Breast epithelium (tissue), 4 donors: ENCODE measurements around the gene PIK3R5. TPM values are rescaled to one million over a fixed set of nuclear protein-coding genes. Genes with fewer than 3 reads are reported as not detected.

Experiments
- DNase-seq, 2 donors: peaks; one replicate each; pipeline ENCODE4 v3.0.0-alpha.2; 2019; ENCODE audit warnings: low spot score in 2 of 2
- H3K27ac ChIP-seq, 2 donors: fragments of 200-600 bp; sonication (generic) in 1 of 2; one replicate each; pipeline ENCODE4 v1.5.1; 2016 to 2019; ENCODE audit warnings: mild to moderate bottlenecking in 1 of 2
- H3K27me3 ChIP-seq, 2 donors: fragments of 200-600 bp; sonication (generic) in 1 of 2; one replicate each; pipeline versions ENCODE4 v1.5.1 to v1.6.0; 2017 to 2019; ENCODE audit warnings: control low read depth in 1 of 2, mild to moderate bottlenecking in 1 of 2
- H3K36me3 ChIP-seq: fragments of 200-600 bp; one replicate; pipeline ENCODE4 v1.5.1; 2019
- H3K4me1 ChIP-seq, 2 donors: fragments of 200-600 bp; sonication (generic); one replicate each; pipeline ENCODE4 v1.5.1; 2016 to 2019; ENCODE audit warnings: control low read depth in 1 of 2
- H3K4me3 ChIP-seq, 3 donors: fragments of 200-600 bp; sonication (generic); 1 replicate in 2 of 3; 2 replicates in 1 of 3; pipeline ENCODE4 v1.5.1; 2016 to 2019; ENCODE audit warnings: mild to moderate bottlenecking in 3 of 3, moderate library complexity in 2 of 3
- H3K9me3 ChIP-seq, 2 donors: fragments of 200-600 bp; sonication (generic) in 1 of 2; one replicate each; pipeline ENCODE4 v1.5.1; 2016 to 2019; ENCODE audit warnings: control low read depth in 1 of 2
- CTCF ChIP-seq, 3 donors: fragments of 450-650 bp; IDR thresholded peaks; one replicate each; pipeline ENCODE4 v1.5.1; 2016 to 2017; ENCODE audit warnings: antibody characterized with exemption in 3 of 3, mild to moderate bottlenecking in 3 of 3, moderate library complexity in 3 of 3
- POLR2A ChIP-seq: fragments of 450-650 bp; IDR thresholded peaks from one replicate; pipeline ENCODE4 v1.6.1; 2016; ENCODE audit warnings: antibody characterized with exemption, mild to moderate bottlenecking, moderate library complexity
- POLR2AphosphoS5 ChIP-seq, 3 donors: sonication (generic); formaldehyde crosslinking; IDR thresholded peaks; one replicate each; pipeline ENCODE4 v1.6.1; 2017; ENCODE audit warnings: antibody characterized with exemption in 3 of 3
- intact Hi-C: fragments of 100-400 bp; cut with DNase I; formaldehyde crosslinking; loops from one replicate; pipeline ENCODE4 v1.15.1; 2023; ENCODE audit warnings: low total_unique reads
- total RNA-seq, 3 donors: library from RNA; depleted of rRNA; stranded (reverse); fragments of >200 nt; gene quantifications; one replicate each; pipeline ENCODE4 v1.1.0, GENCODE V29; 2016

Gene PIK3R5
- total RNA-seq, 3 donors from 2014 or later: 9.8 to 28.6 (median 12.3) TPM

- TF ChIP-seq POLR2A (no peak), CTCF (IDR thresholded peaks at IDR 0.05) (no peak), POLR2AphosphoS5 (IDR thresholded peaks at IDR 0.05) (no peak)
- Histone ChIP-seq H3K36me3 (no peaks in the 10 kb centered on the region), H3K4me1 (no peaks in the 10 kb centered on the region), H3K27ac (no peak overlapping the region), H3K9me3 (no peaks in the 10 kb centered on the region), H3K27me3 (no peaks in the 10 kb centered on the region), H3K4me3 (no peak overlapping the region)
- intact Hi-C loops: no loop called here
- no peak for DNase-seq
Measured at GRCh38 chr17:8951206-8951605, 14.3 kb downstream of the PIK3R5 start.

- DNase-seq: no peak
- no peaks in the 10 kb centered on the region for H3K9me3 ChIP-seq
- H3K4me1 ChIP-seq: no peaks in the 10 kb centered on the region
- TF ChIP-seq POLR2A (no peak), CTCF (IDR thresholded peaks at IDR 0.05) (no peak), POLR2AphosphoS5 (IDR thresholded peaks at IDR 0.05) (no peak)
- H3K36me3 ChIP-seq: no peaks in the 10 kb centered on the region
- no peaks in the 10 kb centered on the region for H3K27me3 ChIP-seq
- intact Hi-C loops: no loop called here
- no peak overlapping the region for H3K27ac ChIP-seq
- H3K4me3 ChIP-seq: no peak overlapping the region
Measured at GRCh38 chr17:8949061-8949661, 16.3 kb downstream of the PIK3R5 start.

GRCh38 chr17:8948462-8948861, 17.0 kb downstream of the PIK3R5 start:
- DNase-seq: no peak
- no peaks in the 10 kb centered on the region for H3K27me3 ChIP-seq
- no peaks in the 10 kb centered on the region for H3K4me1 ChIP-seq
- no peak overlapping the region for H3K4me3 ChIP-seq
- intact Hi-C loops: no loop called here
- TF ChIP-seq POLR2AphosphoS5 (IDR thresholded peaks at IDR 0.05): no peak
- TF ChIP-seq POLR2A: no peak
- no peak for TF ChIP-seq CTCF (IDR thresholded peaks at IDR 0.05)
- H3K9me3 ChIP-seq: no peaks in the 10 kb centered on the region
- H3K27ac ChIP-seq: no peak overlapping the region
- H3K36me3 ChIP-seq: no peaks in the 10 kb centered on the region

- Histone ChIP-seq H3K9me3 (no peaks in the 10 kb centered on the region), H3K36me3 (no peaks in the 10 kb centered on the region), H3K27ac (no peak overlapping the region), H3K4me1 (no peaks in the 10 kb centered on the region), H3K4me3 (no peak overlapping the region), H3K27me3 (no peaks in the 10 kb centered on the region)
- DNase-seq: no peak
- TF ChIP-seq POLR2AphosphoS5 (IDR thresholded peaks at IDR 0.05): no peak
- TF ChIP-seq POLR2A: no peak
- TF ChIP-seq CTCF (IDR thresholded peaks at IDR 0.05): no peak
- intact Hi-C loops: no loop called here
Measured at GRCh38 chr17:8947201-8947600, 18.3 kb downstream of the PIK3R5 start.

GRCh38 chr17:8946476-8946875, 19.0 kb downstream of the PIK3R5 start:
- H3K9me3 ChIP-seq: no peaks in the 10 kb centered on the region
- H3K27ac ChIP-seq: no peak overlapping the region
- intact Hi-C loops: no loop called here
- H3K27me3 ChIP-seq: no peaks in the 10 kb centered on the region
- no peaks in the 10 kb centered on the region for H3K4me1 ChIP-seq
- no peak overlapping the region for H3K4me3 ChIP-seq
- no peaks in the 10 kb centered on the region for H3K36me3 ChIP-seq
- DNase-seq: no peak
- TF ChIP-seq CTCF (IDR thresholded peaks at IDR 0.05) (no peak), POLR2AphosphoS5 (IDR thresholded peaks at IDR 0.05) (no peak), POLR2A (no peak)
